OCI-M2 (cell line): ENCODE data around the gene PMM2.

Experiments
- DNase-seq: peaks from one replicate; lab custom pipeline; 2025; ENCODE audit not compliant: unreplicated experiment; lab: John Stamatoyannopoulos, UW

The PMM2 gene

GRCh38 chr16:8849411-8850011 is 51.9 kb downstream of the PMM2 start:
- no peak for DNase-seq

GRCh38 chr16:8850279-8850885 is 52.7 kb downstream of the PMM2 start:
- no peak for DNase-seq

DNA sequence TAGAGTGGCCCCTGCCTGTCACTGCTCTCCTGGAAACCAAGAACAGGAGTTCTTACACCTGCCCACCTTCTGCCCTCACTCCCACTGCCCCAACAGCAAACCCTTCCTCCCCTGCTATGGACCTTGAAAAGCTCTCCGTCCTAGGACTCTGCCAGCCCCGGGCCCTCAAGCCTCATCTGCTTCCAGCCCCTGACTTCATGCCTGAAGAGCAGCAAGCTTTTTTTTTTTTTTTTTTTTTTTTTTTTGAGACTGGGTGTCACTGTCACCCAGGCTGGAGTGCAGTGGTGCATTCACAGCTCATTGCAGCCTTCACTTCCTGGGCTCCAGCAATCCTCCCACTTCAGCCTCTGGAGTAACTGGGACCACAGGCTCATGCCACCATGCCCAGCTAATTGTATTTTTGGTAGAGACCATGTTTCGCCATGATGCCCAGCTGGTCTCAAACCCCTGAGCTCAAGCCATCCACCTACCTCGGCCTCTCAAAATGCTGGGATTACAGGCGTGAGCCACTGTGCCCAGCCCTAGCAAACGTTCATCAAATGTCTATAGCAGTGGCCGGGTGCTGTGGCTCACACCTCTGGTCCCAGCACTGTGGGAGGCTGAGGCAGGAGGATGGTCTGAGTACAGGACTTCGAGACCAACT is 54.2 kb downstream of the PMM2 start:
- DNase-seq = no peak

GRCh38 chr16:8852534-8852933 is 54.9 kb downstream of the PMM2 start:
- DNase-seq = no peak

- no peak for DNase-seq
Observed at GRCh38 chr16:8853150-8853549, 55.5 kb downstream of the PMM2 start.

DNA sequence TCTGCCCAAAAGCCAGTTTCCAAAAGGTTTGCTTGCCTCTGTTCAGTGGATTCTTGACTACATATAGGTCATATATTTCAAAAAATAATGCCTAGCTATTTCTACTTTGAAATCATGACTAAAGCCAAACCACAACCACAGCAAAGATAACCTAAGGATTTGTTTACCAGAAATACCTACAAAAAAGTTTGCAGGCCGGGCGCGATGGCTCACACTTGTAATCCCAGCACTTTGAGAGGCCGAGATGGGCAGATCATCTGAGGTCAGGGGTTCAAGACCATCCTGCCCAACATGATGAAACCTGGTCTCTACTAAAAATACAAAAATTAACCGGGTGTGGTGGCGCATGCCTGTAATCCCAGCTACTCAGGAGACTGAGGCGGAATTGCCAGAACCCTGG is 56.0 kb downstream of the PMM2 start:
- no peak for DNase-seq

GRCh38 chr16:8854298-8854948 is 56.8 kb downstream of the PMM2 start:
- no peak for DNase-seq

DNA sequence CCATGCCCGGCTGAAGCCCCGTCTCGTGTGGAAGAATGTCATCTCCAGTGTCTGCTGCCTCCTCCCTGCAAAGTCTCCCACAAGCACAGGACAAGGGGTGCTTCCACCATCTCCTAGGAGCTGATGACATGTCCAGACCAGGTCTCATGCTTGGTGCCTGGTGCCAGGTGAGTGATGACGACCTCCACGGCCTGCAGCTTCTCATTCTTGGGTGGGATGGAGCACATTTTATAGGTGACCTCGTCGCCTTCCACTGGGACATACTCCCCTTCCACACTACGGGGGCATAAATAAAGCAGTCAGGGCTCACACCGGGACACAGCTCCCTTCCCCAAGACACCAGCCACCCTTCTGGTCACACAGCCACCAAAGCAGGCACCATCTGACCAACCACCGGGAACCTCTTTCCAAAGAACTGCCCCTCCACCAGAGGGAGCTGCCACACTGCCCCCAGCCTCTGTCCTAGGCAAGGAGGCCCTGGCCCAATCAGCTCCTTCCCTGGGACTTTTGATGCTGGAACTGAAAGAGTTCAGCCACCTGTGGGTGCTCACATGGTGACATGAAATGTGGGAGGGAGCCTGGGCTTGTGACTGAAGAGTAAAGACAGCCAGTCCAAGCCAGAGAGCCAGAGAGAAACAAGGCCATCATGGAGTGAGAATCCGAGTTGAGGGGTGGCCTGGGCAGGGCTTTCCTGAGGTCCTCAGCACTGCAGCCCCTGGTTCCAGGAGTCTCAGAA is 57.6 kb downstream of the PMM2 start:
- no peak for DNase-seq

GRCh38 chr16:8855972-8856371 is 58.3 kb downstream of the PMM2 start:
- no peak for DNase-seq

DNA sequence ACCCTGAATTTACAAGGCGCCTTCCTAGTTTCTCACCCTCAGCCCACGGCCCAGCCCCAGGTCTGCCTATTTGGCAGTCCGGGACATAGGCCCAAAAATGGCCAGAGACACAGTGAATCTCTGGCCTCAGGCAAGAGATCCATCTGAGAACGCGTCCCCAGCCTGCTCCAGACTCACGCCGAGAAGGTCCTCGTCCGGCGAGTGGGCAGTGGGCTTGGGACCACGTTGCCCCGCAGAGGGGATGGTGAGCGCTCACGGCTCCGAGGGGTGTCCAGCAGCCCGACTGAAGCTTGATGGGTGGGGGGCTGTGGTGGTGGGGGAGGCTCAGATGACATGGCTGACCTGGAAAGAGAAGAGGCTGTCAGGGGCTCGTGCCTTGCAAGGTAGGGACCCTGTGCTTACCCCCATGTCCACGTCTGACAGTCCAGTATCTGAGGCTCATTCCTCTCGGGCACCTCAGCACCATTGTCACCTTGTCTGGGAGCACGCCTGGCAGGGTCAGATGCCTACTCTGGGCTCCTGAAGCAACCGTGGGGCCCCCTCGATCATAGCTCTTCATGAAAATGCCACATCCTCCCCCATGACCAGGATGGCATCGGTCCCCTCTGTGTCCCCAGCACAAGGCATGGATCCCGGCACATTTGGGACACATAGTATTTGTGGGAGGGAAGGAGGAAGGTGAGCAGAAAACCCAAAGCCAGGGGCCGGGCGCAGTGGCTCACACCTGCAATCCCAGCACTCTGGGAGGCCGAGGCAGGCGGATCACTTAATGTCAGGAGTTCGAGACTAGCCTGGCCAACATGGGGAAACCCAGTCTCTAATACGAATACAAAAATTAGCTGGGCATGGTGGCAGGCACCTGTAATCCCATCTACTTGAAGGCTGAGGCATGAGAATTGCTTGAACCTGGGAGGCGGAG is 61.6 kb downstream of the PMM2 start:
- no peak for DNase-seq

- DNase-seq = no peak
Observed at GRCh38 chr16:8859913-8860881, 62.6 kb downstream of the PMM2 start.

GRCh38 chr16:8861563-8862308 is 64.1 kb downstream of the PMM2 start:
- DNase-seq = no peak

DNA sequence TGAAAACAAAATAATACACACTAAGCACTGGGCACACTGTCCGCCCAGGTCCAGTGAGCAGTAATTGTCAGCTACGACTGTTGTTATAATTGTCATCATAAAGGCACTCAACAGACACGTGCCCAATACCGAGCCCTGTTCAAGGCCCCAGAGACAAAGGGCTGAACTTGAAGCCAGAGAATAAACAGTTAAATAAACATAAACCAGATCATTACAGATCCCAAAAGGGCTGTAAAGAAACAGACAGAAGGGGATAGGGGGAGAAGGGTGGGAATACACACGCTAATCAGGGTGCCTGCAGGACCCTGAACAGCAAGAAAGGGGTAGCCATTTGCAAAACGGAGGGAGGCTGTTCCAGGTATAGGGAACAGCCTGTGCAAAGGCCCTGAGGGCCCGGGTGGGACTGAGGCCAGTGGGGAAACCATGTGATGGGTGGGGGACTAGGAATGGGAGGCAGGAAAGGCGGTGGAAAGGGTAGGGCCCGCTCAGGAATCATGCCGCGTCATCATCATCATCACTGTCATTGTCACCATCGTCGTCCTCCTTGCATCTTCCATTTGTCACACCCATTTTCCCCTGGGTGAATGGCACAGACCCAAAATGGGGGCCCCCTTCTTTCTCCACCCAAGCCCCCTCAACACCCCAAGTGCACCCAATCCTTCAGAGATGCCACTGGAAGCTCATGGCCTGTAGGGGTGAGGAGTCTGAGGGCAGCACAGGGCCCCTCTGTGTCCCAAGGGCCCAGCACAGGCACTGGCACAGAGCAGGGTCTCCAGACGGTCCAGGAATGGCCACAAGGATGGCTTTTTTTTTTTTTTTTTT is 64.9 kb downstream of the PMM2 start:
- DNase-seq = no peak

DNA sequence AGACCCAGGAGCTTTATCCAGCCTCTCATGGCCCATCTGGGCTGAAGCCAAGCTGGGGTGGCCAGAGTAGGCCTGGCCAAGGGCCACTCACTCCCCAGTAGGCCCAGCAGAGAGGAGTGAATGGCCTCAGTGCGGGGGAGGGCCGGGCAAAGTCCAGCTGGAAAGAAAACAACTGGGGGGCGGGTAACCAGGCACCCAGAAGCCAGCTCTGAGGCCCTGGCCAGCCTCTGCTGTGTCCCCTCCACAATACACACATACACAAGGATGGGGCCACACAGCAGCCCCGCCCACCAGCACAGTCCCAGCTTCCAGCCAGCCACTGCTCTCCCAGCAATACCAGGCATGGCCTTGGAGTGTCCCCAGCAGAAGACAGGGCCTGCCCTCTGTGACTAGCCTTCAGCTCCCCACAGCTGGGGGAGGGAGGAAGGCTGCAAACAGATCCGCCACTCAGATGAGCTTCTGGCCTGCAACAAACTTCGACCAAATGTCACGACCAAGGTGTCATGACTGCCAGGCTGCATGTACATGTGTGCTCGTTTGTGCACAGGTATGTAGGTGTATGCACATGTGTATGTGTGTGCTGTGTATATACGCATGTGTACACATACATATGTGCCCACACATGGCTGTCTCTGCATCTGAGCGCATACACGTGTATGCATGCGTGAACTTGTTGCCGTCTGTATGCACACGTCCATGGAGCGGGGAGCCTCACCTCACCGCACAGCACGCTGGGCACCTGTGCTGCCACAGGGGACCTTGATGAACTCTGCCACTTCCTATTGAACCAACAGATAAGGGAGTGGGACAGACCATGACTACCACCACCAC is 66.2 kb downstream of the PMM2 start:
- no peak for DNase-seq

DNA sequence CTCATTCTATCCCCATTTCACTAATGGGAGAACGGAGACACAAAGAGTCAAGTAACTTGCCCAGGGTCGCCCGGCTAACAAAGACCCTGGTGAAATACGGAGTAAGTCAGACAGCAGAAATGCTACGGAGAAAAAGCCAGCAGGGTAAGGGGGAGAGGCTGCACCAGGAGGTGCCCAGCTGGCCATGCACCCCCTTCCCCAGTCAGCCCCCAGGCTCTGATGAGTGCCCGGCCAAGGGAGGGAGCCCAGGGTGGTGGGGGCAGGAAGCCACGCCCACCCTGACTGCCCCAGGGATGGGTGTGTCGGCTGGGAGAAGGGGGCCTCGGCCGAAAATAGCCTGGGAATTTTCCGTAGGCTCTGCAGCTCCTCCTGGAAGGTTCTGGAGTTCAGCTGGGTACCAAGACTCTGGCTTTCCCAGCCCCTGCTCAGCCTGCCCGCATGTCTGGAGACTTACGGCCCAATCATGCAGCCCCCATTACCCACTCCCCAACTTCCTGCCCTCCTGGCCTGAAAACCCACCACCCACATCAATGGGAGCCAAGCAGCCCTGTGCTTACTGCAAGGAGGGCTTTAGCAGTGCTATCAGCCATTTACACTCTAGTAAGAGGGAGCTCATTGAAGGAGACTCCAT is 67.0 kb downstream of the PMM2 start:
- DNase-seq = no peak

- no peak for DNase-seq
Observed at GRCh38 chr16:8865145-8865882, 67.7 kb downstream of the PMM2 start.
